GM18951 (cell line): Measurements from ENCODE around the gene CORO2B.
"Not testable (repeated sequence)": the region's sequence is repeated elsewhere in the genome, so short reads cannot be mapped to it uniquely, and the experiment has no call there.

ENCODE experiments used
- POLR2A ChIP-seq: IDR thresholded peaks from 4 replicates; pipeline ENCODE4 v1.6.1; 2011; ENCODE audit warnings: mild to moderate bottlenecking; ENCODE audit not compliant: insufficient read length, insufficient read depth; ENCODE audit errors: extremely low read depth
- in situ Hi-C: fragments of 300-500 bp; cut with MboI; formaldehyde crosslinking; loops from one replicate; pipeline ENCODE4 v1.12.0; 2022; ENCODE audit warnings: low sequenced_read_pairs, mixed read lengths, inconsistent platforms; ENCODE audit not compliant: unreplicated experiment

Gene CORO2B

GRCh38 chr15:68593828-68594532 lies 15.2 kb downstream of the CORO2B start:
- no peak for TF ChIP-seq POLR2A
- in situ Hi-C loops: no loop called here

- TF ChIP-seq POLR2A: no peak
- in situ Hi-C loops: no loop called here
Measured at GRCh38 chr15:68594533-68595259, 15.9 kb downstream of the CORO2B start.

GRCh38 chr15:68595260-68595564 lies 16.4 kb downstream of the CORO2B start:
- in situ Hi-C loops: no loop called here
- TF ChIP-seq POLR2A: no peak

GRCh38 chr15:68595761-68596160 lies 17.0 kb downstream of the CORO2B start:
- in situ Hi-C loops: no loop called here
- no peak for TF ChIP-seq POLR2A

GRCh38 chr15:68596691-68597090 lies 17.9 kb downstream of the CORO2B start:
- in situ Hi-C loops: no loop called here

GRCh38 chr15:68597581-68597980 lies 18.8 kb downstream of the CORO2B start:
- in situ Hi-C loops: no loop called here
- no peak for TF ChIP-seq POLR2A

More at GRCh38 chr15:68596691-68597090, 17.9 kb downstream of the CORO2B start:
- TF ChIP-seq POLR2A: no peak

- no peak for TF ChIP-seq POLR2A
- in situ Hi-C loops: no loop called here
Measured at GRCh38 chr15:68598171-68599152, 19.7 kb downstream of the CORO2B start.

- in situ Hi-C loops: no loop called here
- TF ChIP-seq POLR2A: no peak
Measured at GRCh38 chr15:68599153-68599545, 20.4 kb downstream of the CORO2B start.

- in situ Hi-C loops: no loop called here
Measured at GRCh38 chr15:68599560-68600071, 20.8 kb downstream of the CORO2B start.

GRCh38 chr15:68601206-68602197 lies 22.7 kb downstream of the CORO2B start:
- no peak for TF ChIP-seq POLR2A
- in situ Hi-C loops: no loop called here

More at GRCh38 chr15:68599560-68600071, 20.8 kb downstream of the CORO2B start:
- no peak for TF ChIP-seq POLR2A

- in situ Hi-C loops: no loop called here
- no peak for TF ChIP-seq POLR2A
Measured at GRCh38 chr15:68602459-68603215, 23.8 kb downstream of the CORO2B start.

GRCh38 chr15:68603216-68603595 lies 24.4 kb downstream of the CORO2B start:
- in situ Hi-C loops: no loop called here
- TF ChIP-seq POLR2A: no peak

- in situ Hi-C loops: no loop called here
- TF ChIP-seq POLR2A: no peak
Measured at GRCh38 chr15:68603951-68604350, 25.2 kb downstream of the CORO2B start.

- in situ Hi-C loops: not testable (repeated sequence)
Measured at GRCh38 chr15:68604840-68605478, 26.2 kb downstream of the CORO2B start.
